ENCODE results near the gene BUB3.

The BUB3 gene

GRCh38 chr10:123141791-123142700 is 12.2 kb upstream of the BUB3 start:
- no peak for DNase-seq (ENCODE audit: low read depth)

GRCh38 chr10:123142701-123143161 is 11.5 kb upstream of the BUB3 start:
- no peak for DNase-seq (ENCODE audit: low read depth)

- no peak for DNase-seq (ENCODE audit: low read depth)
Measured at GRCh38 chr10:123143162-123143824, 10.9 kb upstream of the BUB3 start.

GRCh38 chr10:123143825-123144168 is 10.4 kb upstream of the BUB3 start:
- DNase-seq (ENCODE audit: low read depth) = no peak

- DNase-seq (ENCODE audit: low read depth) = no peak
Measured at GRCh38 chr10:123144697-123145541, 9.3 kb upstream of the BUB3 start.

GRCh38 chr10:123145542-123146012 is 8.6 kb upstream of the BUB3 start:
- DNase-seq (ENCODE audit: low read depth) = no peak

- no peak for DNase-seq (ENCODE audit: low read depth)
Measured at GRCh38 chr10:123146013-123146893, 7.9 kb upstream of the BUB3 start.

- DNase-seq (ENCODE audit: low read depth) = no peak
Measured at GRCh38 chr10:123146894-123147634, 7.1 kb upstream of the BUB3 start.

GRCh38 chr10:123147635-123148413 is 6.4 kb upstream of the BUB3 start, which contains the start of gene HMX2:
Gene HMX2, plus strand, starts transcription at chr10:123148136. Its CDS starts 243 bp downstream, at chr10:123148379.
- no peak for DNase-seq (ENCODE audit: low read depth)

GRCh38 chr10:123148414-123149161 is 5.6 kb upstream of the BUB3 start:
- DNase-seq (ENCODE audit: low read depth) = no peak

- no peak for DNase-seq (ENCODE audit: low read depth)
Measured at GRCh38 chr10:123149162-123149567, 5.0 kb upstream of the BUB3 start.

- DNase-seq (ENCODE audit: low read depth) = no peak
Measured at GRCh38 chr10:123149568-123150270, 4.5 kb upstream of the BUB3 start.

GRCh38 chr10:123150271-123150985 is 3.8 kb upstream of the BUB3 start:
- no peak for DNase-seq (ENCODE audit: low read depth)

GRCh38 chr10:123150986-123151736 is 3.0 kb upstream of the BUB3 start:
- DNase-seq (ENCODE audit: low read depth) = no peak

GRCh38 chr10:123151737-123152135 is 2.5 kb upstream of the BUB3 start:
- DNase-seq (ENCODE audit: low read depth) = no peak

GRCh38 chr10:123153486-123154091 is 613 bp upstream of the BUB3 start:
- no peak for DNase-seq (ENCODE audit: low read depth)
